Measurements from ENCODE around the gene FNBP1.

- TF ChIP-seq CTCF (conservative IDR thresholded peaks at IDR 0.05; ENCODE audit: low read depth in 2 of 2) (peak in 1 of 2 experiments; percentile 24; a peak in 1 of 4 replicates), REST (IDR thresholded peaks at IDR 0.05; ENCODE audit: unreplicated experiment) (no peak), EZH2phosphoT487 (IDR thresholded peaks at IDR 0.05; ENCODE audit: unreplicated experiment) (no peak), EZH2 (IDR thresholded peaks at IDR 0.05; ENCODE audit: low read depth, unreplicated experiment) (no peak), CREB1 (CRISPR knock-in tag; IDR thresholded peaks at IDR 0.05; ENCODE audit: low read depth) (no peak), ZNF331 (CRISPR knock-in tag; IDR thresholded peaks at IDR 0.05; ENCODE audit: low read depth) (no peak), ZNF114 (CRISPR knock-in tag; IDR thresholded peaks at IDR 0.05) (no peak), POLR2AphosphoS5 (IDR thresholded peaks at IDR 0.05; ENCODE audit: low read depth) (peak; percentile 89), STAT1 (IDR thresholded peaks at IDR 0.05; ENCODE audit: unreplicated experiment) (no peak), JUNB (IDR thresholded peaks at IDR 0.05; ENCODE audit: unreplicated experiment) (no peak)
- TF ChIP-seq, protein P1, sequence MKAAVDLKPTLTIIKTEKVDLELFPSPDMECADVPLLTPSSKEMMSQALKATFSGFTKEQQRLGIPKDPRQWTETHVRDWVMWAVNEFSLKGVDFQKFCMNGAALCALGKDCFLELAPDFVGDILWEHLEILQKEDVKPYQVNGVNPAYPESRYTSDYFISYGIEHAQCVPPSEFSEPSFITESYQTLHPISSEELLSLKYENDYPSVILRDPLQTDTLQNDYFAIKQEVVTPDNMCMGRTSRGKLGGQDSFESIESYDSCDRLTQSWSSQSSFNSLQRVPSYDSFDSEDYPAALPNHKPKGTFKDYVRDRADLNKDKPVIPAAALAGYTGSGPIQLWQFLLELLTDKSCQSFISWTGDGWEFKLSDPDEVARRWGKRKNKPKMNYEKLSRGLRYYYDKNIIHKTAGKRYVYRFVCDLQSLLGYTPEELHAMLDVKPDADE (IDR thresholded peaks at IDR 0.05) = no peak
Measured at GRCh38 chr9:129884220-129885017, 158.6 kb downstream of the FNBP1 start.
